Stimulated activated CD4-positive, alpha-beta T cell treated with anti-CD3 and anti-CD28 coated beads, Interleukin-4, amount 100 ng/mL, for 48 hours (primary cell): ENCODE data around the gene DENND1A.

ENCODE experiments used
- DNase-seq, 2 donors: peaks; one replicate each; pipeline ENCODE4 v3.0.0-alpha.2; 2020; ENCODE audit warnings: low read depth in 2 of 2

Gene DENND1A

GRCh38 chr9:123541411-123541810 lies 388.5 kb downstream of the DENND1A start:
- DNase-seq, result no peak

GRCh38 chr9:123540457-123540856 lies 389.5 kb downstream of the DENND1A start:
- no peak for DNase-seq

- DNase-seq, result no peak
Measured at GRCh38 chr9:123537809-123538208, 392.1 kb downstream of the DENND1A start.

GRCh38 chr9:123536455-123536868 lies 393.5 kb downstream of the DENND1A start:
- DNase-seq, result no peak

- DNase-seq, result no peak
Measured at GRCh38 chr9:123534336-123534735, 395.6 kb downstream of the DENND1A start.

- DNase-seq, result no peak
Measured at GRCh38 chr9:123530244-123530643, 399.7 kb downstream of the DENND1A start.

- DNase-seq, result no peak
Measured at GRCh38 chr9:123528501-123528900, 401.4 kb downstream of the DENND1A start.

- no peak for DNase-seq
Measured at GRCh38 chr9:123527981-123528380, 401.9 kb downstream of the DENND1A start.

- DNase-seq, result no peak
Measured at GRCh38 chr9:123525957-123526356, 404.0 kb downstream of the DENND1A start.

GRCh38 chr9:123525424-123525823 lies 404.5 kb downstream of the DENND1A start:
- no peak for DNase-seq

GRCh38 chr9:123524866-123525265 lies 405.1 kb downstream of the DENND1A start:
- no peak for DNase-seq

- DNase-seq, result no peak
Measured at GRCh38 chr9:123523845-123524244, 406.1 kb downstream of the DENND1A start.

GRCh38 chr9:123523001-123523400 lies 406.9 kb downstream of the DENND1A start:
- DNase-seq, result no peak

- DNase-seq, result no peak
Measured at GRCh38 chr9:123522251-123522650, 407.7 kb downstream of the DENND1A start.

GRCh38 chr9:123518338-123518737 lies 411.6 kb downstream of the DENND1A start:
- DNase-seq, result no peak

GRCh38 chr9:123517512-123517911 lies 412.4 kb downstream of the DENND1A start:
- no peak for DNase-seq

GRCh38 chr9:123514766-123515165 lies 415.2 kb downstream of the DENND1A start:
- no peak for DNase-seq

- no peak for DNase-seq
Measured at GRCh38 chr9:123513554-123513953, 416.4 kb downstream of the DENND1A start.

GRCh38 chr9:123511326-123512277 lies 418.3 kb downstream of the DENND1A start:
- no peak for DNase-seq

- no peak for DNase-seq
Measured at GRCh38 chr9:123509646-123510045, 420.3 kb downstream of the DENND1A start.

GRCh38 chr9:123508048-123508447 lies 421.9 kb downstream of the DENND1A start:
- DNase-seq, result no peak

- no peak for DNase-seq
Measured at GRCh38 chr9:123505496-123505895, 424.4 kb downstream of the DENND1A start.

GRCh38 chr9:123500336-123500735 lies 429.6 kb downstream of the DENND1A start:
- DNase-seq, result no peak

- DNase-seq, result no peak
Measured at GRCh38 chr9:123497830-123498229, 432.1 kb downstream of the DENND1A start.
